ENCODE results near the gene LINGO3. TPM values are rescaled to one million over a fixed set of nuclear protein-coding genes. Genes with fewer than 3 reads are reported as not detected.

The LINGO3 gene
- total RNA-seq, 1 donor from 2014 or later: not detected

DNA sequence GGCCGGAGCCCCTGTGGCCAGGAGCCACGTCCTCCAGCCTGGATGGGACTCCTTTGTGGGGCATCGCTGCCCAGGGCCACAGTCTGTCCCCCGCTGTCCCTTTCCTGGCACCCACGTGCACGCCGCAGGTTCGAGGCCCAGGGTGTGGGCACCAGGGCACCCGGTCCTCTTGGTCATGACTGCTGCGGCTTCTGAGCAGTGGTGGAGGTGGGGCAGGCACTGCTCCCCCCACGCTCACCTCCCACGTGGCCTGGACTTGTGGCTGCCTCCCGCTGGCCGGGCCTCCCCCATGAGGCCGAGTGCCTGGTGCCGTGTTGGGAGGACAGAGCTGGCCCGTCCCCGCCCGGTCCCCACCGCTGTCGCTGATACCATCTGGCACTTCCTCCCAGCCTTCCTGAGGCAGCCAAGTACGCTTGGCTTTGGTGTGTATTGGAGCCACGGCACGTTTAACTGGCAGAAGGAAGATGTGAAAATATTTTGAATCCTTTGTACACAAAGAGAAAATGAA, 33.3 kb upstream of the LINGO3 start:
- intact Hi-C loops (cut with DNase I): no loop called here
- DNase-seq (ENCODE audit: low spot score in 2 of 2): no peak
- TF ChIP-seq, protein P1, sequence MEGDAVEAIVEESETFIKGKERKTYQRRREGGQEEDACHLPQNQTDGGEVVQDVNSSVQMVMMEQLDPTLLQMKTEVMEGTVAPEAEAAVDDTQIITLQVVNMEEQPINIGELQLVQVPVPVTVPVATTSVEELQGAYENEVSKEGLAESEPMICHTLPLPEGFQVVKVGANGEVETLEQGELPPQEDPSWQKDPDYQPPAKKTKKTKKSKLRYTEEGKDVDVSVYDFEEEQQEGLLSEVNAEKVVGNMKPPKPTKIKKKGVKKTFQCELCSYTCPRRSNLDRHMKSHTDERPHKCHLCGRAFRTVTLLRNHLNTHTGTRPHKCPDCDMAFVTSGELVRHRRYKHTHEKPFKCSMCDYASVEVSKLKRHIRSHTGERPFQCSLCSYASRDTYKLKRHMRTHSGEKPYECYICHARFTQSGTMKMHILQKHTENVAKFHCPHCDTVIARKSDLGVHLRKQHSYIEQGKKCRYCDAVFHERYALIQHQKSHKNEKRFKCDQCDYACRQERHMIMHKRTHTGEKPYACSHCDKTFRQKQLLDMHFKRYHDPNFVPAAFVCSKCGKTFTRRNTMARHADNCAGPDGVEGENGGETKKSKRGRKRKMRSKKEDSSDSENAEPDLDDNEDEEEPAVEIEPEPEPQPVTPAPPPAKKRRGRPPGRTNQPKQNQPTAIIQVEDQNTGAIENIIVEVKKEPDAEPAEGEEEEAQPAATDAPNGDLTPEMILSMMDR (IDR thresholded peaks at IDR 0.05): no peak
- H3K4me3 ChIP-seq: no peak overlapping the region
- no peak overlapping the region for H3K27ac ChIP-seq
- H3K4me1 ChIP-seq: no peaks in the 10 kb centered on the region
- H3K9me3 ChIP-seq: no peaks in the 10 kb centered on the region
- H3K27me3 ChIP-seq: no peaks in the 10 kb centered on the region
- peaks cover 21 to 59% of the 10 kb centered on the region in 2 donors for H3K36me3 ChIP-seq

DNA sequence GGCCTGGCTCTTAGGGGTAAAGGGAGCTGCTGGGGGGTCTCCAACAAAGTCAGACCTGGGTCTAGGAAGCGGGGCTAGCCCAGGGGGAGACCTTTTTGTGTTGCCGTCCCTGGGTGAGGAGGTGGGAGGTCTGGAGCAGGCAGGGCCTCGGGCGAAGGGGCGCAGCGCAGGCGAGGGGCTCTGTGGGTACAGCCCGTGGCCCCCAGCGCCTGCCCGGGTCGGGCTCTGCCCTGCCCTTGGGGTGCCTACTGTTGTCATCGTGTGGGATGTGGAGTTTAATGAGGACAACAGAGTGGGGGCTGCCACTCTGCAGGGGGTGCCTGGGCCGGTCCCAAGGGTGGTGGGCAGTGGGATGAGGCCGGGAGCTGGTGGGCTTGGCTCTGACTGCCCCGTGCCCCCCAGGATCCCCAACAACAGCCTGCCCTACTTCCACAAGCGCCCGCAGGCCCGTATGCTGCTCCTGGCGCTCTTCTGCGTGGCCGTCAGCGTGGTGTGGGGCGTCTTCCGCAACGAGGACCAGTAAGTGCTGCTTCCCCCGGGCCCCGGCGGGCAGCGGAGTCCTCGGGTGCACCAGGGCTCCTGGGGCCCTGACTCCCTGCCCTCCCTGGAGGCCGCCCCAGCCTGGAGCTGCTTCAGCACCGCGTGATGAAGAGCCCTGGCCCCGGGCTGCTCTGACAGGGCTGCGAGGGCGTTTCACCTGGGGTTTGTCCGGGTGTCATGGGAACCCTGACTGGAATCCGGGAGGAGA, 32.7 kb upstream of the LINGO3 start:
- Histone ChIP-seq H3K4me3 (no peak overlapping the region), H3K36me3 (peaks cover 17 to 54% of the 10 kb centered on the region in 2 donors), H3K9me3 (no peaks in the 10 kb centered on the region), H3K4me1 (no peaks in the 10 kb centered on the region), H3K27me3 (no peaks in the 10 kb centered on the region), H3K27ac (no peak overlapping the region)
- no peak for DNase-seq (ENCODE audit: low spot score in 2 of 2)
- intact Hi-C loops (cut with DNase I): no loop called here
- TF ChIP-seq, protein P1 (IDR thresholded peaks at IDR 0.05): no peak

DNA sequence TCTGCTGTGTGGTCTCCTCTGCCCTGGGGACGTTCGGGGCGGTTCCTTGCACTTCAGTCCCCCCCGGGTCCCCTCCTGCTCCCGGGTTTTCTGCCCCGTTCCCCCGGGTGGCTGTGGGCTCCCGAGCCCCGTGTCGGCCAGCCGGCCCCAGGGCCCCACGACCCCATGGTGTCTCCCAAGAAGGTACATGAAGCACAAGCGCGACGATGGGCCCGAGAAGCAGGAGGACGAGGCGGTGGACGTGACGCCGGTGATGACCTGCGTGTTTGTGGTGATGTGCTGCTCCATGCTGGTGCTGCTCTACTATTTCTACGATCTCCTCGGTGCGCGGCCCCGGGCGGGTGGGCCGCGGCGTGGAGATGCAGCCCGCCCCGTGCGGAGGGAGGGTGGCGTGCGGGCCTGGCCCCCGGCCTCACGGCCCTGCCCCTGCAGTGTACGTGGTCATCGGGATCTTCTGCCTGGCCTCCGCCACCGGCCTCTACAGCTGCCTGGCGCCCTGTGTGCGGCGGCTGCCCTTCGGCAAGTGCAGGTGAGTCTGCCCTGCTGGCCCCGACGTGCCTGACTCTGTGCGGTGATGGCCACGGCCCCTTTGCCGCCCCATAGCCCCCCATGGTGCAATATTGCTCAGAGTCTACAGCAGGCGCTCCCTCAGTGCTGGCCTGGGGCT, 31.8 kb upstream of the LINGO3 start:
- no peak for DNase-seq (ENCODE audit: low spot score in 2 of 2)
- Histone ChIP-seq H3K27ac (no peak overlapping the region), H3K4me3 (no peak overlapping the region), H3K9me3 (no peaks in the 10 kb centered on the region), H3K27me3 (no peaks in the 10 kb centered on the region), H3K4me1 (no peaks in the 10 kb centered on the region), H3K36me3 (peaks cover 14 to 48% of the 10 kb centered on the region in 2 donors)
- TF ChIP-seq, protein P1 (IDR thresholded peaks at IDR 0.05): no peak
- intact Hi-C loops (cut with DNase I): no loop called here

DNA sequence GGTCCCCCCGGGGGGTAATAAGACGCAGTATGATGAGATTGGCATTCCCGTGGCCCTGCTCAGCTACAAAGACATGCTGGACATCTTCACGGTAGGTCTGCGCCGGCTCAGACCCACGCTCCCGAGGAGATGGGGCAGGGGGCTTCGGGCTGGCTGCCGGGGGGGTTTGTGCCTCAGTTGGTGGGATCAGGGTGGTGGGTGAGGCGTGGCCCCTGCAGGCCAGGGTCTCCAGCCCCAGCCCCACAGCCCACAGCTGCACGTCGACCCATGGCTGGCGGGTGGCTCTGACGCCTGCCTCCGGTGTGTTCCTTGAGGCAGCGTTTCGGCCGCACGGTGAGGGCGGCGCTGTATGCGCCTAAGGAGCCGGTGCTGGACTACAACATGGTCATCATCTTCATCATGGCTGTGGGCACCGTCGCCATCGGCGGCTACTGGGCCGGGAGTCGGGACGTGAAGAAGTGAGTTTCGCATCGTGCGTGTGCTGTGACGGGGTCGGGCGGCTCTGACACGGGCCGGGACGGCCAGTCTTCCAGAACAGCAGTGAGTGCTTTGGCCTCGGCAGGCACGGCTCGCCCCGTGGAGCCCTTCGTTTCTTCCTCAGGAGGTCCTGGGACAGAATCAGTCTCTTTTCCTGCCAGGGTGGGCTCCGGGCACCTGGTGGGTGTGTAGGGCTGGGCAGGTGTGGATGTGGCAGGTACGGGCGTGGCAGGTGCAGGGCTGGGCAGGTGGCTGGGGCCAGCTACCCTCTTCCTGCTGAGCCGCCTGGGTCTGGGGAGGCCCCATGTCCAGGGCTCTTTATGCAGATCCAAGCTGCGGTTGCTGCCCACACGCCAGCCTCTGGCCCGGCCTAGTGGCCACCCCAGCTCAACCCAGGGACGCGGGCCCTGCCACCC, 31.0 kb upstream of the LINGO3 start:
- intact Hi-C loops (cut with DNase I): no loop called here
- Histone ChIP-seq H3K4me3 (no peak overlapping the region), H3K9me3 (no peaks in the 10 kb centered on the region), H3K4me1 (no peaks in the 10 kb centered on the region), H3K27ac (no peak overlapping the region), H3K36me3 (peaks cover 13 to 42% of the 10 kb centered on the region in 2 donors), H3K27me3 (no peaks in the 10 kb centered on the region)
- no peak for DNase-seq (ENCODE audit: low spot score in 2 of 2)
- TF ChIP-seq, protein P1 (IDR thresholded peaks at IDR 0.05): no peak

DNA sequence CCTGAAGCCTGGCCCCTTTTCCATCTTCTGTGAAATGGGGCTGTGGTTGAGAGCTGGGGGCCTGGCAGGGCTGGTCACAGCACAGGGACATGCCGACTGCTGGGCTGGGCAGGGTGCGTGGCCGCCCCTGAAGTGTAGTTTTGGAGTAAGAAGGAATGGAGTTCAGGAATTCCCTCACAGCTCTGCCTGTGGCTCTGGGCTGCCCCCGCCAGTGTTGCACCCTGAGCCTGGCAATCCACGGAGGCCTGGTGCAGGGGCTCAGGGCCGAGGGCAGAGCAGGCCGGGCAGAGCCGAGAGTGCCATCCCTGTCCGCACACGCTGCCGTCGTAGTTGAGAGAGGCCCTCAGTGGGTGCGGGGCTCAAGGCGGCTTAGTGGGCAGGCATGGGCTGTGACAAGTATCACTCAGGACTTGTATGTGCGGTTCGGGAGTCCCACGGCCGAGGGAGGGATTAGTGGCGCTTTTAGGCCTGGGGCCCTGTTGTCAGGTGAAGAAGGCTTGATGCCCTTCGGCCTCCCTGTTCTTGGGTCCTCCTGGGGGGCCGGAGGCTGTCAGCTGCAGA, 30.2 kb upstream of the LINGO3 start:
- intact Hi-C loops (cut with DNase I): no loop called here
- Histone ChIP-seq H3K27me3 (no peaks in the 10 kb centered on the region), H3K9me3 (no peaks in the 10 kb centered on the region), H3K4me3 (no peak overlapping the region), H3K4me1 (no peaks in the 10 kb centered on the region), H3K36me3 (peaks cover 13 to 40% of the 10 kb centered on the region in 2 donors), H3K27ac (no peak overlapping the region)
- TF ChIP-seq, protein P1 (IDR thresholded peaks at IDR 0.05): no peak
- no peak for DNase-seq (ENCODE audit: low spot score in 2 of 2)

All from ascending aorta (tissue), 2 donors.